Measurements from ENCODE around the gene EWSR1.

EWSR1 gene

DNA sequence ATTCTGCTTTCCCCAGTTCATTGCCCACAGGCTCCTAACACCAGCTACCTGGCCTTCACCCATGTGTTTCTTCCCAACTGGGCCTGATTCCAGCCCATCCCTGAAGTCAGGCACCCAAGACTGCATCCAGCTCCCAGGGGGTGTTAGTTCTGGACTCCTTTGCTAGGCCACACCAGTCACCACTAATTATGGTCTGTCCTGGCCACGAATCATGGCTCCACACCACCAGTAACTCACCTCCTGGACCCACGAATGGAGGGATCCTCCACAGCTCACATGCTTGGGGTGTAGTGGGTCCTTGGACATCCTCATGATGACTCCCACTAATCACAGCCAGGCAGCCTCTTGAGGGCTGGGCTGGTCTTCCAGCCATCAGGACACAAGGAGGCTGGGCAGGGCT, 51.0 kb downstream of the EWSR1 start:
- DNase-seq: no peak
- no peak for TF ChIP-seq GATA1 (IDR thresholded peaks at IDR 0.05; ENCODE audit: low read depth, low read length)
- TF ChIP-seq POLR2A (IDR thresholded peaks at IDR 0.05; ENCODE audit: low read length): no peak

DNA sequence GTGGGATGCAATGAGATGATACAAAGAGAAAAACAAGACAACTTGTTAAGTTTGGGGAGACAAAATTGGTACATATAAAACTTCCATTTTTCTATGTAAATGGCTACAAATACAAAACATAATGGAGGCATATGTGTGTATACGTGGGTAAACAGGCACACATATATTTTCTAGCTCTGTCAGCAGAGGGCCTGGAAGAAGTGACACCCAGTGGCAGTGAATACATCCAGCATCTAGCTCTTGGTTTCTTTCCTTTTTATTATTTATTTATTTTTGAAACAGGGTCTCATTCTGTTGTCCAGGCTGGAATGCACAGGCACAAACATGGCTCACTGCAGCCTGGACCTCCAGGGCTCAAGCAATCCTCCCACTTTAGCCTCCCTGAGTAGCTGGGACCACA, 52.5 kb downstream of the EWSR1 start:
- TF ChIP-seq POLR2A (IDR thresholded peaks at IDR 0.05; ENCODE audit: low read length) (no peak), GATA1 (IDR thresholded peaks at IDR 0.05; ENCODE audit: low read depth, low read length) (no peak)
- DNase-seq: peak in 1 of 2 experiments; percentile 26

DNA sequence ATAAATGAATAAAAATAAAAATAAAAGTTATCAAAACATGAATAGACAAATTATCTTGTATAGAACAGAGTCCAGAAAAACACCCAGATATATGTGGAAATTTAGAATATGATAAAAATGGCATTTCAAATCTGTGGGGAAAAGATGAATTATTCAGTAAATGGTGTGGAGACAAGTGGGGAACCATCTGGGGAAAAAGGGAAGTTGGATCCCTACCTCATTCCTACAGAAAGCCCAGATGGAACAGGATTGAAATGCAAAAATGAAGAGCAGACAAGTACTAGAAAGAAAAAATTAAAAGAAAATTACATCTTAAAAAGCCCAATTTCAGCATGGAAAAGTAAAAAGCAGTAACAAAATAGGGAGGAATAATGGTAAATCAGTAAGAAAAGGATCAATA, 55.6 kb downstream of the EWSR1 start:
- TF ChIP-seq POLR2A (IDR thresholded peaks at IDR 0.05; ENCODE audit: low read length): no peak
- TF ChIP-seq GATA1 (IDR thresholded peaks at IDR 0.05; ENCODE audit: low read depth, low read length): no peak
- DNase-seq: no peak

DNA sequence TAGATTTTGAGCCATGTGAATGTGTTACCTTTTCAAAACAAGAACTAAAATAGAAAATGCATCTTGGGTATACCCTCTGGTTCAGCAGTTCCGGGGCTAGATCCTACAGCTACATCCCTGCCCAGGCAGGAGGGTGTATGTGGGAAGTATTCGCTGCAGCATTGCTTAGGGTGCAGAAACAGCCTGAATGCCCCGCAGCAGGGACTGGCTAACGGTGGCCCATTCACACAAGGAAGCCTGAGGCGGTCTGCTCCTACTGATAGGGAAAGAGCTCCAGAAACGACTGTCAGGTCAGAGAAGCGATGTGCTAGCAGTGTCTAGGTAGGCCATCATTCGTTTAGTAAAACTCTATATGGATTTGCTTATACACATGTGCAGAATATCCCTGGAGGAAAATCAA, 57.3 kb downstream of the EWSR1 start:
- DNase-seq: no peak

DNA sequence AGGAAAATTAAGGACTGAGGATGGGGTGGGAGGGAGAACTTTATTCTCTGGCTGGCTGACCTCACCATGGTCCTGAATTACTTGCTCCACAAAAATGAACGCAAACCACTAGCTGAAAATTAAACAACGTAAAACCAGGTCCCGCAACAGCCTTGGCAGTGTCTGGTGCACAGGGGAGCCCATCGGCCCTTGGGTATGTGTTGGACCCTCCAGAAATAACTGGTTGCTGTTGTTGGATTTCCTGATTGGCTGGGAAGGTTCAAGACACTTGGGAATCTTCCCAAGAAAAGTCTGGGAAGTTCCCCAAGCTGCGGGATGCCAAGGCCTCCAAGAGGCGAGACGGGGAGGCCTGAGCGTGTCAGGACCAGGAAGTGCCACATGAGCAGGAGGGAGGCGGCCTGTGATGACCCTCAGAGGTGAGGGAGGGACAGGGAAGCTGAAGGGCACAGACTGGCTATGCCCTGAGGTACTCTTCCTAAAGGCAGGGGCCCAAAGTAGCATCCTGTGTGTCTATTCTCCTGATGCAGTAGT, 57.8 kb downstream of the EWSR1 start:
- no peak for DNase-seq
- no peak for TF ChIP-seq POLR2A (IDR thresholded peaks at IDR 0.05; ENCODE audit: low read length)
- TF ChIP-seq GATA1 (IDR thresholded peaks at IDR 0.05; ENCODE audit: low read depth, low read length): no peak

More for the DNA sequence above, 57.3 kb downstream of the EWSR1 start:
- TF ChIP-seq POLR2A (IDR thresholded peaks at IDR 0.05; ENCODE audit: low read length): no peak
- TF ChIP-seq GATA1 (IDR thresholded peaks at IDR 0.05; ENCODE audit: low read depth, low read length): no peak

DNA sequence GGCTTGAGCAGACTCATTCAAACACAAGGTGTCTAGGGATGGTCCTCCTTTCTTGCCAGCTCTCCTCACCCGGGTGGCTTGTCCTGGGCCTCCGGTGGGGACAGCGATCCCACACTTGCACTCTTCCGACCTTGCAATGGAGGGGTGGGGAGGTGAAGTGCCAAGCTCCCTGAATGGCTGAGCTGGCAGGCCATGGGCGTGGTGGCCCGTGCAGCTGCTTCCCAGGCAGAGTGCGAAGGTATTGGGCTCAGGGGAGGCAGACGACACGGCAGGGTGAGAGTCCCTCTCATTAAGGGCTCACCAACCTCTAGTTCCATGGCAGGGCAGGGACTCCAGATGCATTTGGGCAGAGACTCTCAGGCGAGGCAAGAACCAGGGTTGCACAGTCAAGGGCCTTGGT, 58.4 kb downstream of the EWSR1 start:
- TF ChIP-seq POLR2A (IDR thresholded peaks at IDR 0.05; ENCODE audit: low read length) (no peak), GATA1 (IDR thresholded peaks at IDR 0.05; ENCODE audit: low read depth, low read length) (no peak)
- no peak for DNase-seq

DNA sequence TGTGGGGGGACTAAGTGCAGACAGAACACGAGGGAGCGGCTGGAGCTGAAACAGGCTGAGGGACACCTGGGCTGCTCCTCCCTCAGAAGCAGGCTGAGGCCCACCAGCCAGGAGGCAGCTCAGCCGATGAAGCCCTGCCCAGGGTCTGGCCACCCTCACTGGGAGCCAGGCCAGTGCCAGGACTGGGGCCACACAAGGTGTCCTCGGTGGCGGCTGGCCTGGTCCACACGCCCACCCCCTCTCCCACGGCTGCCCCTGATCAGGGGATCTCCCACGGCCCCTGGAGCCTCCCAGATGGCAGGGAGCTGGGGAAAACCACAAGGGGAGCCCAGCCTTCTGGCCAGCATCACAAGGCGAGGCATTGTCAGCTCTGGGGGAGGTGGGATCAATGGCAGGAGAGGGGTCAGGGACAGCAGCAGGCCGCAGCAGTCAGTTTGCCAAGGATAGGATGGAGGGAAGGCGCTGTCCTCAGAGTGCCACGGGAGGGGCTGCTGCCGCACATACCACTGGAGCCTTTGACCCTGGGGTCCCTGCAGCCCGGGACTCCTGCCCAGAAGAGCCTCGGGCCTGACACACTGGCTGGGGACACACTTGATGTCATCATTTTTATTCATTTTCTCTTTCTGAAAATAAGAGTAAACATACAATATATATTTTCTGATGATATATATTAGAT, 59.2 kb downstream of the EWSR1 start:
- no peak for DNase-seq
- no peak for TF ChIP-seq POLR2A (IDR thresholded peaks at IDR 0.05; ENCODE audit: low read length)
- no peak for TF ChIP-seq GATA1 (IDR thresholded peaks at IDR 0.05; ENCODE audit: low read depth, low read length)

DNA sequence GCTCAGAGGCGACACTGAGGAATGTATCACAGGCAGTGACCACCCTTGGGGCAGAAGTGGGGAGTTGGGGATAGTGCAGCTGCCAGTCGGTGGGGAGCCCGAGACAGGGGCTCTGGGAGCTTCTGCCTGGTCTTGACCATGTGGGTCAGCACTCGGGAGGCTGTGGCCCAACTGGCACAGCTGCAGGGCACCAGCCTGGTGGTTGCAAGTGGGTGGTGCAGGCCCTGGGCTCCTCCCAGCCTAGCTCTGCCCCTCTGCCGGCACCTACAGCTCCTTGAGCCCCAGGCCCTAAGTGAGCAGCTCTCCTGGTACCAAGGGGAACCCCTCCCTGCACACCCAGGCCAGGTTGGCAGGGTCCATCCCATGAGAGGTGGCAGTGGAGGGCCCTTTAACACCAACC, 60.0 kb downstream of the EWSR1 start:
- TF ChIP-seq GATA1 (IDR thresholded peaks at IDR 0.05; ENCODE audit: low read depth, low read length) (no peak), POLR2A (IDR thresholded peaks at IDR 0.05; ENCODE audit: low read length) (no peak)
- DNase-seq: no peak

DNA sequence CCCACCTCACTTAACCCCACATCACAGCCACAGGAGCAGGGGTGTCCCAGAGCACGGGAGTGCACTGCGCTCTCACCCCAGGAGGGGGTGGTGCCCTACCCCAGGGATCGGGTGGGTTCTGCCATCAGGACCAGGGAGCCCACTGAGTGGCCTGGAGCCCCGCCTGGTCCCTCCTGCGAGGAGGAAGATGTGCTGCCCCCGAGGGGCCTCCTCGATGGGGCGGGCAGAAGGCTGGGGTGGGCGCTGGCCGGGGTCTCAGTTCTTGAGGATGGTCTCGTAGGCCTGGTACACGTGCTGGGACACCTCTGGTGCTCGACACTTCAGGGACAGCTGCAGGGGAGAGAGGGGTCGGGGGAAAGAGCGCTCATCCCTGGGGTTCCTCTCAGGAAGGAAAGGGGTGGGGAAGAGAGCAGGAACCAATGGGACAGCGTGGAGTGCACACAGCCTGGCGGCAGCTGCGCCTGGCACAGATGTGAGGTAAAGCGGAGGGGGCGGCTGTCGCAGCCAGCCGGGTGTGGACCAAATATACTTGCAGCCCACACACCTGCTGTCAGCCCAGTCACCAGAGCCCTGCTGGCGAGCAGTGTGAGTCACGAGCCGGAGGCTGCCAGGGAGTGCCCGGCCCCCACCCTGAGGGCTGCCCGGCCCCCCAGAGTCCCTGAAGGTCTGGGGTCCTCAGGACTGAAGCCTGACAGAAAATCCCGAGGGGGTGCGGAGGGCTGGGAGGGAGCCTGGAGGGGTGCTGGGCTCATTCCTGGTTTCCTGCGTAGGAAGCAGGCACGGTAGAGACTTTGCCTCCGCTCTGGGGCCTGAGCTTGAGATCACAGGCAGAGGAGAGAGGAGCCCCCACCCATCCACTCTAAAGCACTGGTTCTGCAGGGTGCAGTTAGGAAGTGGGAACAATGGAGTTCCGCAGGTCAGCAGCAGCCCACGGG, 60.8 kb downstream of the EWSR1 start:
- TF ChIP-seq GATA1 (IDR thresholded peaks at IDR 0.05; ENCODE audit: low read depth, low read length) (no peak), POLR2A (IDR thresholded peaks at IDR 0.05; ENCODE audit: low read length) (no peak)
- no peak for DNase-seq

DNA sequence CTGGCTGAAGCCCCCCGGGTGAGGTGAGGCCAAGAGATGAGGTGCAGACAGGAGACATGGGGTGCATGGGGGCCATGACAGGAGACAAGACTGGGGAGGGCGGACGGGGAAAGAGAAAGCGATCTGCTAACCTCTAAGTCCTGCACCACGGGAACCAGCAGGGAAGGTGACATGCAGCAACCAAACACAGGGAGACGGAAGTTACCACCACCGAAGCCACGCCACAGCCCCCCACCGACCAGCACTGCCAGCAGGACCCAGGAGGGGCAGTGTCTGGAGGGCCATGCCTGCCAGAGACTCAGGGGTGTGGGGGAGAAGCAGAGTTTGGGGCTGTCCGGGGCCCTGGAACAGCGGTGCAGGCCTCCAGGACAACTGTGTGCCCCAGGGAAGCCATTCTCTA, 61.5 kb downstream of the EWSR1 start:
- TF ChIP-seq POLR2A (IDR thresholded peaks at IDR 0.05; ENCODE audit: low read length): no peak
- TF ChIP-seq GATA1 (IDR thresholded peaks at IDR 0.05; ENCODE audit: low read depth, low read length): no peak
- no peak for DNase-seq

DNA sequence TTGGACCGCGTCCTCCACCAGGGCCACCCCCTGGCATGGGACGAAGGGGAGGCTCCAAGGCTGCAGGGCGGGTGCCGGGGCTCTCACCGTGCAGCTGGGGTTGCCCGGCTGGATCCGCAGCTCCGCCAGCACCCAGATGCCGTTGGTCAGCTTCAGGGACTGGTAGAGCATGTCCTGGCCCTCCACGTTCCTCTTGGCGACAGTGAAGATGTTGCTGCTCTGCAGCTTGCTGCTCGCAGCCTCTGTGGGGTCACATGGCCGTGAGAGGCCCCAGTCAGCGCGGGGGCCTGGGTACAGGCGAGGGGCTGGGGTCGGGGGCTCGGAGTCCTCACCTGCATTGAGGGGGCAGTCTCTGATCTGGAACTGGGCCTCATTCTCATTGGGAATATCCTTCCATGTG, 62.2 kb downstream of the EWSR1 start:
- no peak for TF ChIP-seq GATA1 (IDR thresholded peaks at IDR 0.05; ENCODE audit: low read depth, low read length)
- no peak for TF ChIP-seq POLR2A (IDR thresholded peaks at IDR 0.05; ENCODE audit: low read length)
- DNase-seq: no peak

DNA sequence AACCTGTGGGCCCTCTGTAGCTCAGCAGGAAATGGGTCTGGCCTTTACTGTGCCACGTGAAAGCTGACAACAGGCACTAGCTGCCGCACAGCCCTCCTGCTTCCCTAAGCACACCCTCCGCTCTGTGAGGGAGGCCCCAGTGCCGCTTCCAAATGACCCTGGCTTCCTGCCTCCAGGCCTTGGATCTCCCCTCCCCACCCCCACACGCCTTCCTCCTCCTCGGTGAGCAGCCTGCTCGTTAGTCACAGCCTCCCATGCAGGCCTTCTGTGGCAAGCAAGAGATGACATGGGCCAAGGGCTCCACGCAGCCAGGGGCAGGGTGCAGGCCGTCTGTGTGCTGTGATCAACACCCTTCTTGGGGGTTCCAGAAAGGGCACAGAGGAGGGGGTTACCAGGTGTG, 62.7 kb downstream of the EWSR1 start:
- no peak for TF ChIP-seq GATA1 (IDR thresholded peaks at IDR 0.05; ENCODE audit: low read depth, low read length)
- no peak for TF ChIP-seq POLR2A (IDR thresholded peaks at IDR 0.05; ENCODE audit: low read length)
- DNase-seq: no peak

DNA sequence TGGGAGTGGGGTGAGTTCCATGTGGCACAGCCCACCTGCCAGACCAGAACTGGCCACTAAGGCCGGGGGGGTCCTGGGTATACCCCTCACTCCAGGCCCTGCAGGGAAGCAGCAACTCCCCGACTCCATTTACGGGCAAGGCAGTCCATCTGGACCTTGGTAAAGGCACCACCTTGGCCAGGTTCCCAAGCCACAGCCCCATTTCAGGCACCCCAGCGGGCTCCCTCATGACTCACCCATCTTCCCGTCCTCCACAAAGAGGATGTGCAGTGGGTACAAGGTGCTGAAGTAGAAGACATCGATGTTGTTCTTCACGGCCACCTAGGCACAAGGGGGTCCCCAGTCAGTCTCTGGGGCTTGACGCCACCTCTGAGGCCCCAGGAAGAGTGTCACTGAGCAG, 63.1 kb downstream of the EWSR1 start:
- TF ChIP-seq POLR2A (IDR thresholded peaks at IDR 0.05; ENCODE audit: low read length): no peak
- no peak for TF ChIP-seq GATA1 (IDR thresholded peaks at IDR 0.05; ENCODE audit: low read depth, low read length)
- DNase-seq: no peak

DNA sequence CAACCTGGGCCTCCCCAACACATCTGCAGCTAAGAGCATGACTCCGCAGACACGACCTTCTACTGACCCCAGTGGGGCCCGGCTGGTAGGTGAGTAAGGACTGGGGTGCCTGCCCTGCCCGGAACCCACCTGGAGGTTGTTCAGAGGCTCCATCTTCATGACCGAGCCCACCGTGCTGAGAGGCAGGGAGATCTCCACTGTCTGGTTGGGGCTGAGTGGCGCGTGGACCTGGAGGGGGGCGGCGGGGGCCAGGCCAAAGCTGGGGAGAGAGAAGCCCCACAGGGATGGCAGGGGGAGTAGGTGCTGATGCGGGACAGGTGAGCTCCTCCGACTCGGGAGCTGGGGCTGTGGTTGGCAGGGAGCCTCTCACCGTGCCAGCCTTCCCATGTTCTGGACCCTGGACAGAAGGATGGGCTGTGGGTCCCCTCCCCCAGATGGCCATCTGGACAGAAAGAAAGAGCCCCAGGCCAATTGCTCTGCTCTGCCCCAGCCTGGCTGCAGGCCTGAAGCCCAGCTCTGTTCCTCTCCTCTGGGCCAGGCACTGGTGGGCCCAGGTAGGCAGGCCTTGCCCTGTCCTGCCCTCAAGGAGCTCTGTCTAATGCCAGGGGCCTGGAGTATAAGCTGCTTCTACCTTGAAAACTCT, 63.7 kb downstream of the EWSR1 start:
- TF ChIP-seq GATA1 (IDR thresholded peaks at IDR 0.05; ENCODE audit: low read depth, low read length) (no peak), POLR2A (IDR thresholded peaks at IDR 0.05; ENCODE audit: low read length) (no peak)
- no peak for DNase-seq

Data from erythroblast (primary cell).